ENCODE measurements around the gene MAP2K5. TPM values are rescaled to one million over a fixed set of nuclear protein-coding genes. Genes with fewer than 3 reads are reported as not detected.

MAP2K5 gene
- total RNA-seq, 1 donor from 2014 or later, result 8.0 TPM

DNA sequence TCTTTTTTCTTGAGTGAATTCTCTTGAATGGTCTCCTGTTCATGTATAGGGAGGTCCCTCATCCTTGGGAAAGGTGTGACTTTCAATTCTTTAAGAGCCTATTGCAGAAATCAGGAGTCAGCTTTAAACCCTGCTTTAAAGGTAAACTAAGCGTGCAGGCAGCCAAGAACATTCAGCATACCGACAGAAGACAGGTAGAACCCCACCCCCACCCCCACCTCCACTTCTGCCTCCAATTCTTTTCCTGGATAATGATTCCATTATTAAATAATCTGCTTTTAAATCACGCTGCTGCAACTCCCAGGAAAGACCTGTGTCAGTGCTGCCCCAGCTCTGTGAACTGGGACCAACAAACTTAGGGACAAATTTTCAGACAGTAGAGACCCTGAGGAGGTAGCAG is 233.5 kb downstream of the MAP2K5 start:
- no peaks in the 10 kb centered on the region for H3K27me3 ChIP-seq (ENCODE audit: control insufficient read depth, insufficient read depth, low read length)
- TF ChIP-seq, protein P1, sequence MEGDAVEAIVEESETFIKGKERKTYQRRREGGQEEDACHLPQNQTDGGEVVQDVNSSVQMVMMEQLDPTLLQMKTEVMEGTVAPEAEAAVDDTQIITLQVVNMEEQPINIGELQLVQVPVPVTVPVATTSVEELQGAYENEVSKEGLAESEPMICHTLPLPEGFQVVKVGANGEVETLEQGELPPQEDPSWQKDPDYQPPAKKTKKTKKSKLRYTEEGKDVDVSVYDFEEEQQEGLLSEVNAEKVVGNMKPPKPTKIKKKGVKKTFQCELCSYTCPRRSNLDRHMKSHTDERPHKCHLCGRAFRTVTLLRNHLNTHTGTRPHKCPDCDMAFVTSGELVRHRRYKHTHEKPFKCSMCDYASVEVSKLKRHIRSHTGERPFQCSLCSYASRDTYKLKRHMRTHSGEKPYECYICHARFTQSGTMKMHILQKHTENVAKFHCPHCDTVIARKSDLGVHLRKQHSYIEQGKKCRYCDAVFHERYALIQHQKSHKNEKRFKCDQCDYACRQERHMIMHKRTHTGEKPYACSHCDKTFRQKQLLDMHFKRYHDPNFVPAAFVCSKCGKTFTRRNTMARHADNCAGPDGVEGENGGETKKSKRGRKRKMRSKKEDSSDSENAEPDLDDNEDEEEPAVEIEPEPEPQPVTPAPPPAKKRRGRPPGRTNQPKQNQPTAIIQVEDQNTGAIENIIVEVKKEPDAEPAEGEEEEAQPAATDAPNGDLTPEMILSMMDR (IDR thresholded peaks at IDR 0.05; ENCODE audit: insufficient read depth, low read length, poor library complexity, severe bottlenecking), result no peak

DNA sequence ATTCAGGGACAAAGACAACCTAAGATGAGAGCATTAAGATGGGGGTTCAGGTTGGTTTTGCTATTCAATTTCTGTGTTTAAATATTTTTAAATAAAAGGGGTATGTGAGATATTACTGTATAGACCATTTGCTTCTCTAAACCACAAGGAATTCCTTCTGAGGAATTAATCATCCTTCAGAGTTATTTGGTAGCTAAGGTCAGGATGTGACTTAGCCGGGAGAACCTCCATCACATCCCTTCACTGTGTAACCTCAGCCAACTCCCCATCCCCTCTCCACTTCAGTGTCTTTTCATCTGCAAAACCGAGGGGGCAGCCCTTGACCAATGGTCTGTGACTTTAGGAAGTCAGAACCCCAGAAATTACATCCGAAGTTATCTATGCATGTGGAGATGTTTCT is 234.1 kb downstream of the MAP2K5 start:
- TF ChIP-seq, protein P1 (IDR thresholded peaks at IDR 0.05; ENCODE audit: insufficient read depth, low read length, poor library complexity, severe bottlenecking), result no peak
- H3K27me3 ChIP-seq (ENCODE audit: control insufficient read depth, insufficient read depth, low read length), result no peaks in the 10 kb centered on the region
- no peaks in the 10 kb centered on the region for H3K36me3 ChIP-seq (ENCODE audit: control insufficient read depth, insufficient read depth, low read length)
- no peak for DNase-seq (ENCODE audit: low read depth)
- H3K4me3 ChIP-seq (ENCODE audit: low read depth, low read length), result no peak overlapping the region

More for the DNA sequence above, 233.5 kb downstream of the MAP2K5 start:
- no peak overlapping the region for H3K4me3 ChIP-seq (ENCODE audit: low read depth, low read length)
- DNase-seq (ENCODE audit: low read depth), result no peak
- H3K36me3 ChIP-seq (ENCODE audit: control insufficient read depth, insufficient read depth, low read length), result no peaks in the 10 kb centered on the region

DNA sequence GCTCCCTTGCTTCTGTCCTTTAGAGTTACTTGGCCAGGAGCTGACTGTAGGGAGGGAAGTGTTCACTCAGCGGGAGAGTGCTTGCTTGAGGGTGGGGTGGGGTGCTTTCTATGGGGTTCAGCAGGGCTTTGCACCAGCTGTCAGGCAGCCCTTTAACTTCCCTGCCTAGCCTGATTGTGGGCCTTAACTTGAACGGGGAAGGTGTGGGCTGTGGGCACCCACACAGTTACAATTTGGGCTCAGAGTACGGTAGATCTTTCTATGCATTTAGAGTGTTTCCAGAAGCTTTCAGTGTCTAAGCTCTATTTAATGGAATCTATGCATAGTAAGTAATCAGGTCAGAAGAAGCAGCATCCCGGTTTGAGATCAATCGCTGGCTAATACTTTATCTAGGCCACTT is 234.6 kb downstream of the MAP2K5 start:
- TF ChIP-seq, protein P1 (IDR thresholded peaks at IDR 0.05; ENCODE audit: insufficient read depth, low read length, poor library complexity, severe bottlenecking), result no peak
- DNase-seq (ENCODE audit: low read depth), result no peak
- H3K4me3 ChIP-seq (ENCODE audit: low read depth, low read length), result no peak overlapping the region
- no peaks in the 10 kb centered on the region for H3K27me3 ChIP-seq (ENCODE audit: control insufficient read depth, insufficient read depth, low read length)
- H3K36me3 ChIP-seq (ENCODE audit: control insufficient read depth, insufficient read depth, low read length), result no peaks in the 10 kb centered on the region

DNA sequence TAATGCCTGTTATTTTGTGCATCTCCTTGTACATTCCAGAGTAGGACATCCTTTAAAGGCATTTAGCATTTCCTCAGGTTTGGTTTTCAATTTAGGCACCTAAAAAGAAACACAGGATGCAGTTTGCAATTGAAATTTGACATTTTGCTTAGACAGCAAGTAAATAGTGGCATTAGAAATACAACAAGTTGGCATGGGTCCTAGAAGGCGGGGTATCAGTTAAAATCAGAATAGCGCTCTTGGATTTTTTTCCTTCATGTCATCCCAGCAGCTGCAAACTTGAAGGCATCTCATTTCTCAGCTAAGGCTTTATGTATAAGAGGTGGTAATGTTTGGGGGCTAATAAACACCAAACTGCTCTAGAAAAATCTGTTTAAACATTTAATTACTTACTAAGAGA is 235.3 kb downstream of the MAP2K5 start:
- H3K36me3 ChIP-seq (ENCODE audit: control insufficient read depth, insufficient read depth, low read length), result no peaks in the 10 kb centered on the region

DNA sequence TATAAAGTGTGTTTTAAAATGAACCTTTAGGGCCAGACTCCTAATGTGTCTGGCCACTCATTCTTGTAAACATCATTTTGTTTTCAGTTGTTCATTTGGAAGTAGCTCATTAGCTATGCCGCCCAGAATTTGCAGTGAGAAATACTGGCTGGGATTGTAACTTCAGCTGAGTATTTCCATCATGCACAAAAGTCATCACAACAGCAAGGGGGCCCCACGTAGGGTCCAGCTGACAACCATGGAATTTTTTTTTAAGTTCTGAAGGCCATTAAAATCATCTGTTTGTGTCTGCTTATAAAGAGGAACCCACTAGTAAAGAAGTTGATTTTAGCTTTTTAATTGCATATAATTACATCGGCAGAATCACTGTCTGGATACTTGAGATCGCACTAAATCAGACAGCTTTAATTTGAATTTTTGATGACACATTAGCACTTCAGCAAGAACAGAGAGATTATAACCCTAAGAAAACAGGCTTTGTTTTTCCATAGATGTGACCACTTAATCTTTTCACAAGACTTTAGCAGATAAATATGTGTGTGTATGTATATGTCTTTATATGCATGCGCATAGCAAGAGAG is 236.6 kb downstream of the MAP2K5 start:
- TF ChIP-seq, protein P1 (IDR thresholded peaks at IDR 0.05; ENCODE audit: insufficient read depth, low read length, poor library complexity, severe bottlenecking), result no peak
- H3K4me3 ChIP-seq (ENCODE audit: low read depth, low read length), result no peak overlapping the region
- no peaks in the 10 kb centered on the region for H3K27me3 ChIP-seq (ENCODE audit: control insufficient read depth, insufficient read depth, low read length)
- DNase-seq (ENCODE audit: low read depth), result no peak
- no peaks in the 10 kb centered on the region for H3K36me3 ChIP-seq (ENCODE audit: control insufficient read depth, insufficient read depth, low read length)

More for the DNA sequence above, 235.3 kb downstream of the MAP2K5 start:
- DNase-seq (ENCODE audit: low read depth), result no peak
- H3K27me3 ChIP-seq (ENCODE audit: control insufficient read depth, insufficient read depth, low read length), result no peaks in the 10 kb centered on the region
- TF ChIP-seq, protein P1 (IDR thresholded peaks at IDR 0.05; ENCODE audit: insufficient read depth, low read length, poor library complexity, severe bottlenecking), result no peak
- no peak overlapping the region for H3K4me3 ChIP-seq (ENCODE audit: low read depth, low read length)

DNA sequence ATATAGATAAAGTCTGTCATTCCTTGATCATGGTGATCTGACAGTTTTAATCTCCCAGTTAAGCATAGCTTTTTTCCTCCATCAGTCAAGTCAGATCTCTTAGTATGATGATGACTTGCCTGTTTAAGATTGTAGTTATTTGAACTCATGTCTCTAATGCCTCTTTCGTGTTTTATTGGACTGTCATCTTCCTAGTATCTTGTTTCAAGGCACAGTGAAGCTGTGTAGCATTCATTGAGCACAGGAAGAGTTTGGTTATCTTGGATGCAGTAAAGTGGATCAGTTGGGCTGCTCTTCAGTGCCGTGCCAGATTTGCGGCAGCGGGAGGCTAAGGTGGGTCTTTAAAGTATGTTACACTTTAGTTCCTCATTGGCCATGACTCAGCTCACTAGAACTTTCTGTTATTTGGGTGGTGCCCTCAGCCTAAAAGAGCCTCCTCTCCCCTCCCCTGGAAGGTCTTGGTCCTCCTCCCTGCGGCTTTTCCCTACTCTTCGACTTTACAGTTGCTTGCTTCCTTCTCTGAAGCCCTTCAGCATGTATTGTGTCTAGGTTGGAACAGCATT is 237.1 kb downstream of the MAP2K5 start:
- TF ChIP-seq, protein P1 (IDR thresholded peaks at IDR 0.05; ENCODE audit: insufficient read depth, low read length, poor library complexity, severe bottlenecking), result no peak
- DNase-seq (ENCODE audit: low read depth), result no peak
- H3K36me3 ChIP-seq (ENCODE audit: control insufficient read depth, insufficient read depth, low read length), result no peaks in the 10 kb centered on the region
- no peaks in the 10 kb centered on the region for H3K27me3 ChIP-seq (ENCODE audit: control insufficient read depth, insufficient read depth, low read length)
- no peak overlapping the region for H3K4me3 ChIP-seq (ENCODE audit: low read depth, low read length)

Measured in kidney epithelial cell (primary cell).